HG03097 (cell line): ENCODE measurements around the gene ZIC2.

ENCODE experiments used
- ATAC-seq: cut with Tn5 transposase; IDR thresholded peaks from one replicate; pipeline ENCODE4 v1.9.1; 2021; ENCODE audit not compliant: unreplicated experiment, low FRiP score

The ZIC2 gene

GRCh38 chr13:99973163-99973807 is 8.3 kb upstream of the ZIC2 start:
- no peak for ATAC-seq

DNA sequence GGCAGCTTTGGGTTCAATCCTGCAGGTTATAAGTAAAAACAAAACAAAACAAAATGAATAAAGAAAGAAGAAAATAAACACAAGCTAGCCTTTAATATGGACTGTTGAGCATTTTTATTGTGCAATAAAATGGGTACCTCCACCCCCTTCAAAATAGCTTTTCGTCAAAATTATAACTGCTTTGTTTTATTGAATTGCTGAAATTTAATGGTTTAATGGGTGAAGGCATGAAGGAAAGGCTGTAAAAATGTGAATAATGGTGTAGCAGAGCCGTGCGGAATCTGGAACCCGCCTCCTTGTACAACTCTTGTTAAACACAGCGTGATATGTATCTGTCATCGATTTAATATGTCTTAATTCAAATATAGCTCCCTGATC is 7.8 kb upstream of the ZIC2 start:
- no peak for ATAC-seq

- no peak for ATAC-seq
These were observed 7.2 kb upstream of the ZIC2 start for GRCh38 chr13:99974296-99974938.

DNA sequence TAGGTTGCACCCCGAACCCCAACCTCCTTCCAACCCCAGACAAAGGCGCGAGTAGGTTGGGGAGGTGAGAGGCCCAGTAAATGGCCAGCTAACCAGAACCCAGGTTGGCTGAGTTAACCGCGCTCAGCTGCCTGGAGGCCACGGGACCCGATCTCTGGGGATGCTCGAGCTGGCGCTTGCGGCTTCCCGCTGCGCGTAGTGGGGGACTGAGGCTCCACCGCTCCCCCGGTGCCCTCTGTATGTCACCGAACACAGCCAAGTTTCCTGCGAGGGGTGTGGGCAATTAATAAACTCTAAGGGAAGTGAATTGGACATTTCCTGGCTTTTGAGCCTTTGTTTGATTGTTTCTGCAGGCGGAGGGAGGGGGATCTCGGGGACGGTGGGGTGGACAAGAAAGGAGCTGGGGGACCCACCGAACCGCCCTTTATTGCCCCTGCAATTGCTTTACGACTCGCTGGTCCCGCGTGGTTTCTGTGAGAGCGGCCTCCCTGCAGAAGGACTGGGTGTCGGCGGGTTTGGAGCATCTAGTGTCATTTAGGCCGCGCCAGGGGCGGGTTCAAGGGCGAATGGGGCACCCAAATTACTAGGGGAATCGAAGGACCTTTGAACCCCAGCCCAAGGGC is 6.5 kb upstream of the ZIC2 start:
- ATAC-seq = no peak

- no peak for ATAC-seq
These were observed 6.0 kb upstream of the ZIC2 start for GRCh38 chr13:99975626-99976025.

GRCh38 chr13:99976575-99976974 is 5.0 kb upstream of the ZIC2 start:
- no peak for ATAC-seq

- no peak for ATAC-seq
These were observed 4.2 kb upstream of the ZIC2 start for GRCh38 chr13:99977334-99977911.

DNA sequence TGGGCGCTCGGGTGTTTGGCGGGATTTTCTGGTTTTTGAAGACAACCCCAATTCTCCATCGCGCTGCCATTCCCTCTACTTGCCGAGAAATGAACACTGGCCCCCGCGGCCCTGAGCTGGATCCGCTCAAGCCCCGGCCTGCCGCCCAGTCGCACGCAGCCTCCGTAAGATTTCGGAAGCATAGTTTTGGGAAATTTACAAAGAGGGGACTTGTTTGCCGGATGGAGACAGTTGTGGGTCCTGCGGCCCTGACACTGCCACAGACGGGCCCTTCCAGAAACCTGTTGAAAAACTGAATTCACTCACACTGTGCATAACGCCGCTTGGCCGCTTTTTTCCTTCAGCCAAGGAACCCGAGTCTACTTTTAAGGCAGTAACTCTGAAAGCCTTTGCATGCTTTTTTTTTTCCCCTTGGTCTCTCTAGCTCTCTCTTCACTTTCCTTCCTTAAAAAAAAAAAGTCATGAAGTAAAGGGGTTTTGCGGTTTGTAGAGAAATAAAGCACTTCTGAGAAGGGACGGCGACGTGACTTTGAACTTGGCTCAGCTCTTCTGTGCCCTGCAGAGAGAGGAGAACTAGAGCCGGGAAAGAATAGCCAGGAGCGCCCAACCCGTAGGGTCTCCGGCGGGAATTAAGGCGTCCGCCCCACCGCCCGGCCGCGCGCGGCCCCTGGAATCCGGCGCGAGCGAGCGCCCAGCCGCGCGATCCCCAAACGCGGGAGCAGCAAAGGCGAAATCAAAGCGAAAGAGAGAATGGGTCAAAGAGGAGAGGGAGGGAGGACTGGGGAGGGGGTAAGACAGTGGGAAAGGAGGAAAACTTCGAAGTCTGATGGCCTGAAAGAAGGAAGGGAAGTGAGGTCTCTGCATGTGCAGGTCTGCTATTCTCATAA is 3.4 kb upstream of the ZIC2 start:
- ATAC-seq = no peak

DNA sequence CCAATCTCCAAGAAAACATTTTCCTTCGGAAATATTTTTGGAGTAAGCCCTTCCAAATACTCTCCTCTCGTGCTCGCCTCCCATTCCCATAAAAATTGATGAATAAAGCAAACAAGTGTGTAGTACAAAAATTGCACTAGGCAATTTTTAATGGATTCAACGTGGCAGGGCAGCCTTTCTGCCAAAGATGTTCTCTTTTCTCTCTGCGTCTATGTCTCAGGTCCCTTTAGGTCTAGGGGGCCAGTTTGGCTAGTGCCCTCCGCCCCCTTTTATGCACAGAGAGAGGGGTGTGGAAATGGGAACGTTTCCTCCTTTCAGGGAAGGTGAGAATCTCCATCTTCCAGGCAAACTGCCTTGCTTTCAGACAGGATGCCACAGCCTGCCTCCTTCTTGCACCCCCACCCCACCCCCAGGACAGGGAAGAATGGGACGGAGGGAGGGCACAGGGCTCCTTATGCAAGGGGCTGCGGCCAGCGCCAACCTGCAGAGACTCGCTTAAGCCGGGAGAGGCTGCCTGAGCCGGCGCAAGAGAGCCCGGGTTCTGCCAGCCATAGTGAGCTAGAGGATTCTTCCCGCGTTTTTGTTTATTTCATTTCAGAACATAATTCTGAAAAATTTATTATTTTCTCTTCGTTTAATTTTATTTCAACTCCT is 2.7 kb upstream of the ZIC2 start:
- ATAC-seq = no peak

DNA sequence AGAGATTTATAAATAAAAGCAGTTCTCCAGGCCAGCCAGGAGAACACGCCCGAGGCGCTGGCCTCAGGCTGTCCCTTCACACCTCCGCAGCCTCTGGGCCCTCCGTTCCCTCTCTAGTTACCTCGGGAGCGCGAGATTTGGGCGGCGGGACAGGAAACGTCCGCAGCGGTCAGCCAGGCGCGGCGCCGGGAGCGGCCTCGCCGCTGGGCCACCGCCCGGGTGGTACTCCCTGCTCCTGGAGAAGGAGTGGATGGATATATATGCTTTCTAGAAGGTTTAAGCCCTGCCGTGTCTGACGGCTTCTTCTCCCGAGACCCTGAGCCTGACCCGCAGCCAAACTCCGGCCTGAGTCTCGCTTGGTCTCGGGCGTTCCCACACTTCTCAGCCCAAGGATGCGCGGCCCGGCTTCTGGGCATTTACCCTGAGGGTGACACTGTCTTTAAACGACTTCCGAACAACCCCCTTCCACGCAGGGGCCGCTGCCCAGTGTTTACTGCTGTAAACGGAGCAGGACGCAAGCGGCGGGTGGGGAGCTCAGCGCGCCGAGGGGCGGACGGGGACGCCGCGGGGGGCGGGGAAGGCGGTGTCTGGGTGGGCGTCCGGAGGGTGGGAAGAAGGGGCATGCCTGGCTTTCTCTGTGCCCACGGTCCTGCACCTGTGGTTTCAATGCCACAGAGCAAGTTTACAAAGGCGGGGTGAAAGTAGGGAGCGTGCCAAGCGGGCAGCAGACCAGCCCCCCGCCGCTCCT is 2.0 kb upstream of the ZIC2 start:
- ATAC-seq = no peak

DNA sequence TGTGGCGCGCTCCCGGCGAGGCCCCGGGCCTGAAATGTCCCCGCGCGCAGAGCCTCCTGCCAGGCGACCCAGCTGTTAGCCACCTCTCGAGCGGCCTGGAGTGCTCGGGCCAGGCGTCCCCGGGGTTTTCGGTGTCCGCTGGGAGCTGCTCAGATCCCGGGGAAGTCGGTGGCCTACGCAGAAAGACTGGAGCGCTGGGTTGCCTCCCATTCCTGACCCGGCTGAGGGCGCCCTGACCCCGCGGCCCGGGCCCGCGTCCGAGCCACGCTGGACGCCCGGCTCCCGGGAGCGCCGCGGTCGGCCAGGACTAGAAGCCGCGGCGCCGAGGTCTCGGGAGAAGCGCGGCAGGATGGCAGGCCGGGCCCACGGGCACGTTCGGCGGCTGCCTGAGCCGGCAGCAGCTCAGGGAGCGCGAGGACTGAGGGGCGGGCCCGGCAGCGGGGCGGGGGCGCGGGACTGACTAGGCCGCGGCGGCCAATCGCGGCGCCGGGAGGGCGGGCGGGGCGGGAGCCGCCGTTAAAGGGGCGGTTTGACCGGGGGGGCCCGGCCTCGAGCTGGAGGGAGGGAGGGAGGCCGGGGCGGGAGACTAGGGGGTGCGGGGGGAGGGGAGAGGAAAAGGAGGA is 1.3 kb upstream of the ZIC2 start:
- no peak for ATAC-seq

GRCh38 chr13:99980824-99981734 is 505 bp upstream of the ZIC2 start:
- no peak for ATAC-seq

DNA sequence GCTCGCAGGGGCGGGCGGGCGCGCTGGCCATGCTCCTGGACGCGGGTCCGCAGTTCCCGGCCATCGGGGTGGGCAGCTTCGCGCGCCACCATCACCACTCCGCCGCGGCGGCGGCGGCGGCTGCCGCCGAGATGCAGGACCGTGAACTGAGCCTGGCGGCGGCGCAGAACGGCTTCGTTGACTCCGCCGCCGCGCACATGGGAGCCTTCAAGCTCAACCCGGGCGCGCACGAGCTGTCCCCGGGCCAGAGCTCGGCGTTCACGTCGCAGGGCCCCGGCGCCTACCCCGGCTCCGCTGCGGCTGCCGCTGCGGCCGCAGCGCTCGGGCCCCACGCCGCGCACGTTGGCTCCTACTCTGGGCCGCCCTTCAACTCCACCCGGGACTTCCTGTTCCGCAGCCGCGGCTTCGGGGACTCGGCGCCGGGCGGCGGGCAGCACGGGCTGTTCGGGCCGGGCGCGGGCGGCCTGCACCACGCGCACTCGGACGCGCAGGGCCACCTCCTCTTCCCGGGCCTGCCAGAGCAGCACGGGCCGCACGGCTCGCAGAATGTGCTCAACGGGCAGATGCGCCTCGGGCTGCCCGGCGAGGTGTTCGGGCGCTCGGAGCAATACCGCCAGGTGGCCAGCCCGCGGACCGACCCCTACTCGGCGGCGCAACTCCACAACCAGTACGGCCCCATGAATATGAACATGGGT is 599 bp downstream of the ZIC2 start:
- no peak for ATAC-seq

DNA sequence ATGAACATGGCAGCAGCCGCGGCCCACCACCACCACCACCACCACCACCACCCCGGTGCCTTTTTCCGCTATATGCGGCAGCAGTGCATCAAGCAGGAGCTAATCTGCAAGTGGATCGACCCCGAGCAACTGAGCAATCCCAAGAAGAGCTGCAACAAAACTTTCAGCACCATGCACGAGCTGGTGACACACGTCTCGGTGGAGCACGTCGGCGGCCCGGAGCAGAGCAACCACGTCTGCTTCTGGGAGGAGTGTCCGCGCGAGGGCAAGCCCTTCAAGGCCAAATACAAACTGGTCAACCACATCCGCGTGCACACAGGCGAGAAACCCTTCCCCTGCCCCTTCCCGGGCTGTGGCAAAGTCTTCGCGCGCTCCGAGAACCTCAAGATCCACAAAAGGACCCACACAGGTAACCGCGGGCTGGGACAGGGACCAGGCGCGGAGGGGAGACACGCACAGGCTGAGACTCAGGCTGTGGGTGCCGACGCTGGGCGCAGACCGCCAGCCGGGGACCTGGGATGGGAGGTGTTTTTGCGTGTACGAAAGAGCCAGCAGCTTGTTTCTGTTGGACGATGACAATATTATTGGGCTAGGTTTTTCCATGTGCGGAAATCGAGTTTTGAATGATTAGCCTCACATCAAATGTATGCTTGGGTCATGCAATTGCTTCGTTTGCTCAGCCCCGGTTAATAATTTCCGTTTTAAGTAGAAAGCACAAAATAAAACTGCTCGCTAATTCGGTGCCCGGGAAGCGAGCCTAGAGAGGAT is 1.3 kb downstream of the ZIC2 start:
- ATAC-seq = no peak

- ATAC-seq = no peak
These were observed 2.2 kb downstream of the ZIC2 start for GRCh38 chr13:99983499-99984401.
